ENCODE measurements around the gene ARHGAP26.
A peak's percentile ranks its signal among the peaks of the same experiment; 100 is the strongest.

ARHGAP26 gene

DNA sequence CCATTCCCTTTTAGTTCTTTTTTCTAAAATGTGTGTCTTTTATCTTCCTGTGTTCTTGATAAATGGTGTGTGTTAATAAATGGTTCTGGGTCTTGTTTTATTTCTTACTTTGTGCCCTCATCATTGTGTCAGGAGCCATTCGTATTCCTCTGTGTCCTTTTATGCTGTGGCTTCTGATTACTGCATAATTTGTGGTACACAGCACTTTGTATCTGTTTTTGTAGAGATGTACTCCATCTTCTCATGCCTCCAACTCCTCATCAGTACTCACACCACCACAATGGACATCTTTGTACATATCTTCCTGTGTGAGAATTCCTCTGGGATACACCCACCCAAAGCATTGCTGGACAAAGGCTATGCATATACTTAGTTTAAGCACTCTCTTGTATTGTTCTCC lies 247.4 kb downstream of the ARHGAP26 start:
- Histone ChIP-seq H2AK5ac (ENCODE audit: low read length, severe bottlenecking) (peak overlapping the region; percentile 22), H3K4ac (ENCODE audit: low read depth in 1 of 2, low read length in 2 of 2) (no peak overlapping the region), H2BK15ac (ENCODE audit: low read depth, poor library complexity, severe bottlenecking) (no peak overlapping the region), H3K18ac (ENCODE audit: low read depth in 1 of 2, low read length in 2 of 2) (no peak overlapping the region), H3K9ac (ENCODE audit: low read length) (no peak overlapping the region), H2BK5ac (ENCODE audit: low read depth, low read length, poor library complexity, severe bottlenecking) (no peak overlapping the region), H3K27me3 (ENCODE audit: control insufficient read depth in 1 of 2, insufficient read depth in 1 of 2, low read length in 2 of 2) (no peaks in the 10 kb centered on the region), H2BK120ac (ENCODE audit: low read depth, low read length) (no peak overlapping the region), H3K4me2 (ENCODE audit: low read length, poor library complexity, severe bottlenecking) (no peak overlapping the region), H4K91ac (ENCODE audit: low read length) (no peak overlapping the region), H3K27ac (ENCODE audit: low read length, poor library complexity, severe bottlenecking) (no peak overlapping the region), H3K79me1 (replicated peaks; ENCODE audit: low read length, poor library complexity, severe bottlenecking) (no peaks in the 10 kb centered on the region), H2BK12ac (ENCODE audit: low read length in 2 of 2) (no peak overlapping the region), H3K36me3 (ENCODE audit: control insufficient read depth in 1 of 2, insufficient read depth in 2 of 2, low read depth in 1 of 2, low read length in 2 of 2) (peaks cover 0 to 4% of the 10 kb centered on the region in 2 experiments), H3K4me3 (ENCODE audit: insufficient read depth in 1 of 2, low read depth in 1 of 2, low read length in 2 of 2) (no peak overlapping the region), H4K8ac (ENCODE audit: low read length) (no peak overlapping the region), H3K14ac (ENCODE audit: low read length in 2 of 2) (no peak overlapping the region), H3K9me3 (ENCODE audit: control insufficient read depth, low read length) (no peaks in the 10 kb centered on the region), H3K4me1 (ENCODE audit: control insufficient read depth, insufficient read depth, low read depth, low read length) (peaks cover 10% of the 10 kb centered on the region), H2AFZ (ENCODE audit: low read depth, low read length) (no peak overlapping the region), H3K23ac (ENCODE audit: low read length in 2 of 2) (no peak overlapping the region)
- no CpG with 5 or more reads among the region's 1 CpG for WGBS
- DNase-seq, result no peak

DNA sequence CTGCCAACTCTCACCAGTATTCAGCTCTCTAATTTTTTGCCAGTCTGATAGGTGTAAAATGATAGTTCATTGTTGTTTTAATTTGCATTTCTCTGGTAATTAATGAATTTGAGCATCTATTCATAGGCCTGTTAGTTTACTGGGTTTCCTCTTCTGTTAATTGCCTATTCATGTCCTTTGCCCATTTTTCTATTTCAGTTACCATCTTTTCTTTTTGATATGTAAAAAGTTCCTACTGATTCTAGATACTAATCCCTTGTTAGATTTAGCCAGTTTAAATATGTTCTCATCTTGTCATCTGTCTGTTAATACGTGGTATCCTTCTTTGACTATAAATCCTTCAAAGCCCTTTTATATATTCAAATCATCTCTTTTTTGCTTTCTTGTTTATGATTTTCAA lies 247.8 kb downstream of the ARHGAP26 start:
- H2BK15ac ChIP-seq (ENCODE audit: low read depth, poor library complexity, severe bottlenecking), result no peak overlapping the region
- no peak overlapping the region for H3K23ac ChIP-seq (ENCODE audit: low read length in 2 of 2)
- peaks cover 0 to 4% of the 10 kb centered on the region in 2 experiments for H3K36me3 ChIP-seq (ENCODE audit: control insufficient read depth in 1 of 2, insufficient read depth in 2 of 2, low read depth in 1 of 2, low read length in 2 of 2)
- H2AK5ac ChIP-seq (ENCODE audit: low read length, severe bottlenecking), result no peak overlapping the region
- H3K4me2 ChIP-seq (ENCODE audit: low read length, poor library complexity, severe bottlenecking), result no peak overlapping the region
- H3K9me3 ChIP-seq (ENCODE audit: control insufficient read depth, low read length), result no peaks in the 10 kb centered on the region
- H3K4me3 ChIP-seq (ENCODE audit: insufficient read depth in 1 of 2, low read depth in 1 of 2, low read length in 2 of 2), result no peak overlapping the region
- no peak overlapping the region for H3K9ac ChIP-seq (ENCODE audit: low read length)
- H3K4ac ChIP-seq (ENCODE audit: low read depth in 1 of 2, low read length in 2 of 2), result no peak overlapping the region
- H2BK5ac ChIP-seq (ENCODE audit: low read depth, low read length, poor library complexity, severe bottlenecking), result no peak overlapping the region
- H2BK12ac ChIP-seq (ENCODE audit: low read length in 2 of 2), result no peak overlapping the region
- H3K4me1 ChIP-seq (ENCODE audit: control insufficient read depth, insufficient read depth, low read depth, low read length), result peaks cover 11% of the 10 kb centered on the region
- no peaks in the 10 kb centered on the region for H3K27me3 ChIP-seq (ENCODE audit: control insufficient read depth in 1 of 2, insufficient read depth in 1 of 2, low read length in 2 of 2)
- no CpG with 5 or more reads among the region's 1 CpG for WGBS
- no peak overlapping the region for H3K18ac ChIP-seq (ENCODE audit: low read depth in 1 of 2, low read length in 2 of 2)
- H4K8ac ChIP-seq (ENCODE audit: low read length), result no peak overlapping the region
- H3K27ac ChIP-seq (ENCODE audit: low read length, poor library complexity, severe bottlenecking), result no peak overlapping the region
- H4K91ac ChIP-seq (ENCODE audit: low read length), result no peak overlapping the region
- no peak overlapping the region for H3K14ac ChIP-seq (ENCODE audit: low read length in 2 of 2)
- H3K79me1 ChIP-seq (replicated peaks; ENCODE audit: low read length, poor library complexity, severe bottlenecking), result no peaks in the 10 kb centered on the region
- H2AFZ ChIP-seq (ENCODE audit: low read depth, low read length), result no peak overlapping the region
- H2BK120ac ChIP-seq (ENCODE audit: low read depth, low read length), result no peak overlapping the region
- no peak for DNase-seq

DNA sequence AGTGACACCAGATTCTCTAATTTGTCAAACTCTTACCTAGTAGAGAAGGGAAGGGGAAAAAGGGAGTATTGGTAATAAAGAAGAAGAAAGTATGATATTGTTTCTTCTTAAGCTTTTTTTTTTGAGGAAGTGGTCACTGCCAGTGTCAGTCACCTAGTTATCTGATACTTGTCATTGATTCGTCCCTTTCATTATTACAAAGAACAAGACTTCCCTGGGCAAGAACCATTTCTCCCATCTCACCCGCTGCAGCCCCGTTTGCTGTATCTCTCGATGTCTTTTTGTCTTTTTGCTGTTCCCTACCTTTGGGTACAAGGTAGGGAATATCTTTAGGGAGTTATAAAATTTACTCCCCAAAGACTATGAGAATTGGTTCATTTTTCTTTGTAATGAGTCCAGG lies 249.0 kb downstream of the ARHGAP26 start:
- Histone ChIP-seq H2BK5ac (ENCODE audit: low read depth, low read length, poor library complexity, severe bottlenecking) (no peak overlapping the region), H3K79me1 (replicated peaks; ENCODE audit: low read length, poor library complexity, severe bottlenecking) (no peaks in the 10 kb centered on the region), H2BK15ac (ENCODE audit: low read depth, poor library complexity, severe bottlenecking) (no peak overlapping the region), H2AK5ac (ENCODE audit: low read length, severe bottlenecking) (peak overlapping the region; percentile 15), H3K4me1 (ENCODE audit: control insufficient read depth, insufficient read depth, low read depth, low read length) (peaks cover 14% of the 10 kb centered on the region), H2BK120ac (ENCODE audit: low read depth, low read length) (no peak overlapping the region), H3K4me3 (ENCODE audit: insufficient read depth in 1 of 2, low read depth in 1 of 2, low read length in 2 of 2) (no peak overlapping the region), H4K8ac (ENCODE audit: low read length) (no peak overlapping the region), H3K27me3 (ENCODE audit: control insufficient read depth in 1 of 2, insufficient read depth in 1 of 2, low read length in 2 of 2) (no peaks in the 10 kb centered on the region), H3K18ac (ENCODE audit: low read depth in 1 of 2, low read length in 2 of 2) (no peak overlapping the region), H3K14ac (ENCODE audit: low read length in 2 of 2) (peak overlapping the region in 1 of 2 experiments; percentile 11), H3K9me3 (ENCODE audit: control insufficient read depth, low read length) (no peaks in the 10 kb centered on the region), H4K91ac (ENCODE audit: low read length) (no peak overlapping the region), H3K36me3 (ENCODE audit: control insufficient read depth in 1 of 2, insufficient read depth in 2 of 2, low read depth in 1 of 2, low read length in 2 of 2) (peaks cover 0 to 2% of the 10 kb centered on the region in 2 experiments), H2AFZ (ENCODE audit: low read depth, low read length) (no peak overlapping the region), H3K4me2 (ENCODE audit: low read length, poor library complexity, severe bottlenecking) (no peak overlapping the region), H3K27ac (ENCODE audit: low read length, poor library complexity, severe bottlenecking) (no peak overlapping the region), H3K23ac (ENCODE audit: low read length in 2 of 2) (no peak overlapping the region), H2BK12ac (ENCODE audit: low read length in 2 of 2) (no peak overlapping the region), H3K9ac (ENCODE audit: low read length) (no peak overlapping the region), H3K4ac (ENCODE audit: low read depth in 1 of 2, low read length in 2 of 2) (no peak overlapping the region)
- WGBS, result 67% methylated on average over 1 of the region's 4 CpGs
- no peak for DNase-seq

DNA sequence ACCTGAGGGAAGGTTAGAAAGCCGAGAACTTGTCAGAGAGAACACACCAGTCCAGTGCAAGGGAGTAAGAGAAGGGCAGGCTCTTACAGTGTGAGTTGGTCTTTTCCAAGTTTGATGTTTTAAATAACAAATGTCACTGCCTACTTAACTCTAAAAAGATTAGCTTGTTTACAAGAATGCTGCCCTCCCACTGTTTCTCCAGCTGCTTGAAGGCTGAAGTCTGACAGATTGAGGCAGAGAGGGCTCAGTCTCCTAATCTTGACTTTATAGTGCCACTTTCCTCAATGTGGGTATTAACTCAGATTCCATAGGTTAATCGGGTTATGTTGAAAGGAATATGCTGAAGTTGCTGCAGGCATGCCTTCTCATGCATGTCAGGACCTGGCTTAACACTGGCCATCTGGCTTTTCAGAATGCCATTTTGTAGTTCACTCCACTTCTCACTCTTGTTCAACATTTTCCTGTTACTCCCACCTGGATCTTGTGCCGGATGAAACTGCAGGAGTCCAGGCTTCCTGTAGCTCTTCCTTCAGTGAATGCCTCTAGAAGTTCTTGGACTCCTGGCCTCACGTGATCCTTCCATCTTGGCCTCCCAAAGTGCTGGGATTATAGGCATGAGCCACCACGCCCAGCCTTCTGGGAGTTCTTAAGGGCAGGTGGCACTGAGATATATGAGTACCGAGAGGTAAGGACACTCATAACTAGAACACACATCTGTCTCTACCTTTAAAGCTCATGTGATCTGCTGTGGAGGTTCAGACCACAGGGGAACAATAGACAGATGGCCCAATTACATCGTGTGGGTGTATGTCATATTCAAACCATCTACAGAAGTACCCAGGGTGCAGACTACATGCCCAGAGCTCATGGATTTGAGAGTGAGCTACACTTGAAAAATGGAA lies 249.7 kb downstream of the ARHGAP26 start:
- Histone ChIP-seq H3K79me1 (replicated peaks; ENCODE audit: low read length, poor library complexity, severe bottlenecking) (no peaks in the 10 kb centered on the region), H3K4me3 (ENCODE audit: insufficient read depth in 1 of 2, low read depth in 1 of 2, low read length in 2 of 2) (no peak overlapping the region), H4K91ac (ENCODE audit: low read length) (no peak overlapping the region), H2BK5ac (ENCODE audit: low read depth, low read length, poor library complexity, severe bottlenecking) (no peak overlapping the region), H2BK15ac (ENCODE audit: low read depth, poor library complexity, severe bottlenecking) (no peak overlapping the region), H3K4me2 (ENCODE audit: low read length, poor library complexity, severe bottlenecking) (no peak overlapping the region), H3K9ac (ENCODE audit: low read length) (no peak overlapping the region), H3K23ac (ENCODE audit: low read length in 2 of 2) (no peak overlapping the region), H3K27ac (ENCODE audit: low read length, poor library complexity, severe bottlenecking) (no peak overlapping the region), H2AK5ac (ENCODE audit: low read length, severe bottlenecking) (peak overlapping the region; percentile 57), H3K36me3 (ENCODE audit: control insufficient read depth in 1 of 2, insufficient read depth in 2 of 2, low read depth in 1 of 2, low read length in 2 of 2) (no peaks in the 10 kb centered on the region), H2BK12ac (ENCODE audit: low read length in 2 of 2) (peak overlapping the region; percentile 45 to 98), H2AFZ (ENCODE audit: low read depth, low read length) (no peak overlapping the region), H3K14ac (ENCODE audit: low read length in 2 of 2) (peak overlapping the region in 1 of 2 experiments; percentile 11), H4K8ac (ENCODE audit: low read length) (peak overlapping the region; percentile 28), H3K18ac (ENCODE audit: low read depth in 1 of 2, low read length in 2 of 2) (peak overlapping the region; percentile 43 to 82), H3K27me3 (ENCODE audit: control insufficient read depth in 1 of 2, insufficient read depth in 1 of 2, low read length in 2 of 2) (no peaks in the 10 kb centered on the region), H3K4ac (ENCODE audit: low read depth in 1 of 2, low read length in 2 of 2) (no peak overlapping the region), H3K4me1 (ENCODE audit: control insufficient read depth, insufficient read depth, low read depth, low read length) (peaks cover 16% of the 10 kb centered on the region), H3K9me3 (ENCODE audit: control insufficient read depth, low read length) (no peaks in the 10 kb centered on the region), H2BK120ac (ENCODE audit: low read depth, low read length) (no peak overlapping the region)
- peak; percentile 38 for DNase-seq
- WGBS, result 98% methylated on average over 7 of the region's 7 CpGs
